Erythroblast (primary cell): ENCODE measurements around the gene DLEU7.

Source experiments
- GATA1 ChIP-seq: IDR thresholded peaks from 2 replicates; pipeline ENCODE4 v1.6.1; 2011; ENCODE audit warnings: low read depth, mild to moderate bottlenecking, control low read depth, low read length, moderate library complexity
- POLR2A ChIP-seq: IDR thresholded peaks from 2 replicates; pipeline ENCODE4 v1.6.1; 2011; ENCODE audit warnings: mild to moderate bottlenecking, low read length

- no peak for TF ChIP-seq POLR2A
- TF ChIP-seq GATA1 = no peak
Observed at GRCh38 chr13:50882816-50883435, 39.4 kb upstream of the DLEU7 start.
